K562 (cell line): Measurements from ENCODE around the gene DCAF8. TPM values are rescaled to one million over a fixed set of nuclear protein-coding genes. Genes with fewer than 3 reads are reported as not detected.

ENCODE experiments used
- CCNT2 ChIP-seq: IDR thresholded peaks from 2 replicates; pipeline ENCODE4 v1.6.1; 2011; ENCODE audit warnings: borderline replicate concordance, low read depth, mild to moderate bottlenecking, moderate library complexity, mixed read lengths, low read length; ENCODE audit not compliant: insufficient read length; ENCODE audit errors: extremely low read depth
- CXXC5 ChIP-seq: fragments of 250-450 bp; sonication (Bioruptor Pico); IDR thresholded peaks from 2 replicates; pipeline ENCODE4 v1.8.0; 2022; ENCODE audit warnings: inconsistent platforms, mild to moderate bottlenecking, moderate library complexity
- ELF2 ChIP-seq: fragments of 250-450 bp; sonication (Bioruptor Pico); IDR thresholded peaks from 2 replicates; pipeline ENCODE4 v1.5.0; 2021; ENCODE audit warnings: mild to moderate bottlenecking
- FOXP1 ChIP-seq: sonication (generic); formaldehyde crosslinking; IDR thresholded peaks from 2 replicates; pipeline ENCODE4 v1.8.0; 2022; ENCODE audit warnings: mild to moderate bottlenecking, missing genetic modification reagents
- HDAC2 ChIP-seq: fragments of 450-650 bp; IDR thresholded peaks from 2 replicates; pipeline ENCODE4 v1.6.1; 2016; ENCODE audit warnings: mild to moderate bottlenecking
- HEY1 ChIP-seq: fragments of 250-450 bp; sonication (Bioruptor Pico); IDR thresholded peaks from 2 replicates; pipeline ENCODE4 v1.5.0; 2020; ENCODE audit warnings: mild to moderate bottlenecking, moderate library complexity, borderline replicate concordance
- MTF1 ChIP-seq: fragments of 250-450 bp; sonication (Bioruptor Pico); IDR thresholded peaks from 2 replicates; pipeline ENCODE4 v1.9.0; 2021; ENCODE audit warnings: moderate library complexity, mild to moderate bottlenecking, inconsistent platforms, borderline replicate concordance
- POLR2G ChIP-seq: fragments of 200-400 bp; formaldehyde crosslinking; IDR thresholded peaks from 2 replicates; pipeline ENCODE4 v1.6.1; 2017; ENCODE audit warnings: low read depth, mild to moderate bottlenecking, antibody characterized with exemption, low read length, moderate library complexity
- RBM17 ChIP-seq: fragments of 200-400 bp; formaldehyde crosslinking; IDR thresholded peaks from 2 replicates; pipeline ENCODE4 v1.6.1; 2017; ENCODE audit warnings: low read depth, mild to moderate bottlenecking, low read length, borderline replicate concordance
- RFX1 ChIP-seq: fragments of 450-650 bp; IDR thresholded peaks from 2 replicates; pipeline ENCODE4 v1.6.1; 2016; ENCODE audit warnings: mild to moderate bottlenecking, moderate library complexity
- RNF2 ChIP-seq: sonication (generic); IDR thresholded peaks from 2 replicates; pipeline ENCODE4 v1.6.1; 2016
- SPI1 ChIP-seq: IDR thresholded peaks from 2 replicates; pipeline ENCODE4 v1.6.1; 2011; ENCODE audit warnings: low read depth, low read length, control low read depth, borderline replicate concordance
- ZBTB5 ChIP-seq: fragments of 450-650 bp; IDR thresholded peaks from 2 replicates; pipeline ENCODE4 v1.6.1; 2017; ENCODE audit warnings: antibody characterized with exemption
- ZNF316 ChIP-seq: fragments of 450-650 bp; IDR thresholded peaks from 2 replicates; pipeline ENCODE4 v1.6.1; 2016
- ZNF395 ChIP-seq: fragments of 200-800 bp; sonication (Bioruptor generic); IDR thresholded peaks from 2 replicates; pipeline ENCODE4 v1.6.1; 2017; ENCODE audit warnings: missing genetic modification characterization, missing compliant biosample characterization
- ZNF766 ChIP-seq: fragments of 200-800 bp; sonication (Bioruptor generic); conservative IDR thresholded peaks from 2 replicates; pipeline ENCODE4 v1.6.1; 2016; ENCODE audit warnings: missing genetic modification characterization, missing compliant biosample characterization
- polyA plus RNA-seq, 8 experiments: library from polyadenylated mRNA; depleted of rRNA in 4 of 8; stranded (reverse) in 5 of 8; unstranded in 3 of 8; fragments of >200 nt; fragmentation: Nextera tagmentation in 2 of 8; fragmentation: Illumina TruSeq in 1 of 8; extraction: Ambion mirVana in 2 of 8; extraction: Trizol in 1 of 8; gene quantifications; 2 replicates each; pipeline versions ENCODE4 v1.2.1 to v1.2.3, GENCODE V29; 2011 to 2014; ENCODE audit warnings: inconsistent platforms in 1 of 8, missing spikeins in 1 of 8
- total RNA-seq, 7 experiments: library from RNA; depleted of rRNA in 6 of 7; stranded (reverse); fragments of >200 nt in 6 of 7; fragmentation: Illumina TruSeq in 2 of 7; extraction: Trizol in 2 of 7; gene quantifications; 2 replicates each; pipeline versions ENCODE4 v1.2.1 to v1.2.3, GENCODE V29; 2011 to 2021; ENCODE audit warnings: low replicate concordance in 1 of 7
- TF ChIP-seq, protein P1 (sequence below): sonication (generic); formaldehyde crosslinking; IDR thresholded peaks from 2 replicates; pipeline ENCODE4 v1.8.0; 2022; ENCODE audit warnings: mild to moderate bottlenecking, missing genetic modification reagents
- TF ChIP-seq, protein P2 (sequence below): fragments of 250-450 bp; sonication (Bioruptor Pico); IDR thresholded peaks from 2 replicates; pipeline ENCODE4 v1.8.0; 2022; ENCODE audit warnings: inconsistent platforms

DCAF8 gene
- total and polyA plus RNA-seq, 9 of the 15 experiments (the other 6 are each of a cell fraction or from before 2014, with no cell fraction given) = 11.6 to 149 (median 81.3) TPM

- no peak for TF ChIP-seq RBM17
- TF ChIP-seq RFX1 = no peak
- no peak for TF ChIP-seq HEY1 (CRISPR knock-in tag)
- no peak for TF ChIP-seq SPI1
- no peak for TF ChIP-seq ZNF395 (CRISPR knock-in tag)
- TF ChIP-seq CXXC5 (CRISPR knock-in tag) = peak; percentile 88
- TF ChIP-seq, protein P1, sequence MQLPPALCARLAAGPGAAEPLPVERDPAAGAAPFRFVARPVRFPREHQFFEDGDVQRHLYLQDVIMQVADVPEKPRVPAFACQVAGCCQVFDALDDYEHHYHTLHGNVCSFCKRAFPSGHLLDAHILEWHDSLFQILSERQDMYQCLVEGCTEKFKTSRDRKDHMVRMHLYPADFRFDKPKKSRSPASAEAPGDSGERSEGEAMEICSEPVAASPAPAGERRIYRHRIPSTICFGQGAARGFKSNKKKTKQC = peak; percentile 94
- no peak for TF ChIP-seq HDAC2
- peak; percentile 78 for TF ChIP-seq CCNT2
- TF ChIP-seq, protein P2, sequence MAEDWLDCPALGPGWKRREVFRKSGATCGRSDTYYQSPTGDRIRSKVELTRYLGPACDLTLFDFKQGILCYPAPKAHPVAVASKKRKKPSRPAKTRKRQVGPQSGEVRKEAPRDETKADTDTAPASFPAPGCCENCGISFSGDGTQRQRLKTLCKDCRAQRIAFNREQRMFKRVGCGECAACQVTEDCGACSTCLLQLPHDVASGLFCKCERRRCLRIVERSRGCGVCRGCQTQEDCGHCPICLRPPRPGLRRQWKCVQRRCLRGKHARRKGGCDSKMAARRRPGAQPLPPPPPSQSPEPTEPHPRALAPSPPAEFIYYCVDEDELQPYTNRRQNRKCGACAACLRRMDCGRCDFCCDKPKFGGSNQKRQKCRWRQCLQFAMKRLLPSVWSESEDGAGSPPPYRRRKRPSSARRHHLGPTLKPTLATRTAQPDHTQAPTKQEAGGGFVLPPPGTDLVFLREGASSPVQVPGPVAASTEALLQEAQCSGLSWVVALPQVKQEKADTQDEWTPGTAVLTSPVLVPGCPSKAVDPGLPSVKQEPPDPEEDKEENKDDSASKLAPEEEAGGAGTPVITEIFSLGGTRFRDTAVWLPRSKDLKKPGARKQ = no peak
- TF ChIP-seq FOXP1 (CRISPR knock-in tag) = peak; percentile 79; the same call in 1 of the 2 replicates
- peak; percentile 35; the same call in 1 of the 2 replicates for TF ChIP-seq ZNF766 (CRISPR knock-in tag)
- TF ChIP-seq MTF1 (CRISPR knock-in tag) = no peak
- peak; percentile 35; the same call in 1 of the 2 replicates for TF ChIP-seq ZNF316
- no peak for TF ChIP-seq ZBTB5
- TF ChIP-seq RNF2 = no peak
- TF ChIP-seq POLR2G = peak; percentile 99
- no peak for TF ChIP-seq ELF2 (CRISPR knock-in tag)
Measured at GRCh38 chr1:160261893-160262794, at the start of gene DCAF8 (continued).
